ENCODE results near the gene CNTFR.

The CNTFR gene

DNA sequence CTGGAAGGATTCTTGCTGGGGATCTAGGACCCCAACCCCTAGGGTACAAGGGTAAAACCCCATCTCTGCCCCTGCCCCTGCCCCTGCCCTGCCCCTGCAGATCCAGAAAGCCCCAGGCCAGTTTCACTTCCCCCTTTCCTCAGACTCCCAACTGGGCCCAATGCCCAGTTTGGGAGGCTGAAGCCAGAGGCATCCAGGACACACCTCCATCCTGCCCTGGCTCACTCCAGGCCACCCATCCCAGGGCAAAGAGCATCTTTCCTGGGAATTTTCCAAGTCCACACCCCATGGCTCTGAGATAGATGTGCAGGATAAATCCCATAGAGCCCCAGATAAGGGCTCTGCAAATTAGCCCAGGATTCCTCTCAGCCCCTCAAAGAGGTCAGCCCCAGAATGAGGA, 17.4 kb downstream of the CNTFR start:
- DNase-seq (ENCODE audit: low read depth): no peak

DNA sequence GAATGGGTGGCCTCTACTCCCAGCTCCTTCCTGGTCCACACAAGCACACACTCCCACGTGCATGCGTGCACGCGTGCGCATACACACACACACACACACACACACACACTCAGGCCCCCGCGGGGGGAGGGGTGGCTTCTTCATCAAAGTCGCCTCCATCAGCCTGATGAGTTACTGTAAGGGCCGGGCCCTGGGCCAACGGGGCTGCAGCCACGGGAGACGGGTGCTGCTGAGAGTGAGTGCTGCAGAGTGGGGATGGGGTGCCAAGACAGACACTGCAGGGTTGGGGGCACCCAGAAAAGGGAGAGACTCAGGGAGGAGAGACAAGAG, 18.1 kb downstream of the CNTFR start:
- DNase-seq (ENCODE audit: low read depth): no peak

DNA sequence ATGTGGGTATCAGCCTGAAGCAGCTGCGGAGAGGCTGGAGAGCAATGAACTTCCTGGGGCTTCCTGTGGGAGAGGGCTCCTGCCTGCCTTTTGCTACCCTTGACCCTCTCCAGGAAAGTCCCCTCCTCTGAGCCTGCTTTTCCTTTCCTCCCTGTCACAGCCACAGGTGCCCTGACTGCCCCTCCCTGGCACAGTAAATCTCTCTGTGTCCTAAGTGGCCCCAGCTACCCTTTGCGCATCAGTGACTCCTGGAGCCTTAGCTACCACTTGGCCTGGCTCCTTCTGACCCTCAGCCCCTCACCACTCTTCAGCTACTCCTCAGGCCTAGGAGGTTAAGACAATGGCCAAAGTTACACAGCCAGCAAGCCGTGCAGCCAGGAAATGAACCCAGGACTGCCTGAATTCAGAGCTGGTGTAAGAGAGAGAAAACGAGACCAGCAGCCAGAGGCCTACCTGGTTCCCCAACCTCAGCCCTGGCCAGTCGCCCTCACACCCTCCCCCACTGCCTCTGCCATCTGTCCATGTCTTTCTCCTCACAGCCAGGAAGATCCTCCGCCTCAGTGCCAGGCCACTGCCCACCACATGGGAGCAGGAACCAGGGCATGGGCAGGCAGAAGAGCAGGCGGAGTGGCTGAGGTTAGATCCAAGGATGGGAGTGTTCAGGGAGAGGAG, 18.6 kb downstream of the CNTFR start:
- no peak for DNase-seq (ENCODE audit: low read depth)

DNA sequence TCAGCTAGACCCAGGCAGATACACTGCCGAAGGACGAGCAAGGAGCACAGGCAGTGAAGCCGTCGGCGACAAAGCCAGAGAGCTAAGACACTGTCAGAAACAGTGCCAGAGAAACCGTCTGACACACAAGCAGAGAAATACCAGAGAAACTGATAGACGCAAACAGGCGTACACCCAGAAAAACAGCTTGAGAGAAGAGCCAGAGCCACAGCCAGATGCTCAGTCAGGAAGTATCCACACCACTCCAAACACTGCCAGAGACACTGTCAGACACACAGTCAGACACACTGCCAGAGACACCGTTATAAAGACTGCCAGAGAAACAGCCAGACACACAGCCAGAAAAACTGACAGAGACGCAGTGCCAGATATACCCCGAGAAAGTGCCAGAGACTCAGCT, 19.1 kb downstream of the CNTFR start:
- DNase-seq (ENCODE audit: low read depth): no peak

DNA sequence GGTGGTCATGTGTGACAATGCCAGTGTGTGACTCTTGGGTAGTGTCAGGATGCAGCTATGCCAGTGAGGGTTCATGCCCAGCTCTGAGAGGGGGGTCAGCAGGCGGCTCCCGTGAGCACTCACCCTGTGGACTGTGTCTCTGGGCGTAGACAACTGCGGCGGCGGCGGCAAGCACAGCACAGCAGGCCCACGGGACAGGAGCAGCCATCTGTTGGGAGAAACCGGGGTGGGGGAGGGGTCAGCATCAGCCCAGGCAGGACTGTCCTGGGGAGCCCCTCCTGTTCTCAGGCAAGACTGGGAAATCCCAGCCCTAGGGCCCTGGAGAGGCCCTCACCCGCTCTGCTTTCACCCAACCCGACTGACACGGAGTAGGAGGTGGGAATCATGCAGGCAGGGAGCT, 20.8 kb downstream of the CNTFR start:
- no peak for DNase-seq (ENCODE audit: low read depth)

DNA sequence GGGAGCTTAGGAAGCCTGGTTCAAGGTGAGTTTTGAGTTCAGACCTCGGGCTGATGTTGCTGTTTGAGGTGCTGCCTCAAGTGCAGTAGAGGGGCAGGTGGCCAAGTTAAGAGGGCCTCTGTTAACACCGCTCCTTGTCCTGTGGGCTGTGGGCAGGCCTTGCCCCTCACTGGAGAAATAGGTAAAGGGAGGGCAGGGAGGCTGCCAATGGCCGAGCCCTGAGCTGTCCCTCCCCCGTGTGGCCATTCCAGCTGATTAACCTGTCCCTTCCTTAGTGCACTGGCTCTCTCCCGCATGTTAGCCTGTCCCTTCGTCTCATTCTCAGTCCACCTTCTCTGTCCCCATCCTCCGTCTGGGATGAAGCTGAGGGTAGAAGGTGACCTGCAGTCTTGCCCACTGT, 21.4 kb downstream of the CNTFR start:
- DNase-seq (ENCODE audit: low read depth): no peak

DNA sequence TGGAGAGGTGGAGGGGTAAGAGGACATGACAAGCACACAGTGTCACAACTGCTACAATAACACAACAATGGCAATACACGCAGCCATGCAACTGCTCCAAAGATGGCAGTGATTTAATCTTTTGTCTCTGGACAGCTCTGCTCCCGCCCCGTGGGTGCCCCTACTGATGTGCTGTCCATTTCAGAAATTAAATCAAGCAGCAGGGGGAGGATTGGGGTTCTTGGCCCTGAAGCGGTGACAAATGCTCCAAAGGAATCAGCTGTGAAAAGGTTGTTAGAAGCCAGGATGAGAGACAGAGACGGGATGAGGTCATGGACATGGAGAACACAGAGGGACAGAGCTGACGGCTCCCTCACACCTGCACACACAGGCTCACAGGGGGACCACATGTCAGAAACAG, 22.6 kb downstream of the CNTFR start:
- DNase-seq (ENCODE audit: low read depth): no peak

DNA sequence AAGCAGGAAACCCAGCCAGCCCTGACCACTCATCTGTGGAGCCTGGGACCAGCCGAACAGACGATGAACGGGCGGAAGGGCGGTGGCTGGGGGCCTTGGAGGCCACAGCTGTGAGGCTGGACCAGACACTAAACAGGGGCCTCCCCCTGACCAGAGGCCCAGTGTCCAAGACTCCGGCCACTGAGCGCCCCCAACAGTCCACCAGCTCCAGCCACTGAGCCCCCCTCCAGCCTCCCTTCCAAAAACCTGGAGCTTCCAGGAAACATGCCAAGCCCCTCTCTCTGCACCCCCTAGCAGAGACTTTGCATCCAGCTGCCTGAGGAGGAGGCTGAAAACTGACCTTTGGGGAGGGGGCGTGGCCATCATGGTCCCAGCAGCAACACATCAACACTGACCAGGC, 23.2 kb downstream of the CNTFR start:
- no peak for DNase-seq (ENCODE audit: low read depth)

DNA sequence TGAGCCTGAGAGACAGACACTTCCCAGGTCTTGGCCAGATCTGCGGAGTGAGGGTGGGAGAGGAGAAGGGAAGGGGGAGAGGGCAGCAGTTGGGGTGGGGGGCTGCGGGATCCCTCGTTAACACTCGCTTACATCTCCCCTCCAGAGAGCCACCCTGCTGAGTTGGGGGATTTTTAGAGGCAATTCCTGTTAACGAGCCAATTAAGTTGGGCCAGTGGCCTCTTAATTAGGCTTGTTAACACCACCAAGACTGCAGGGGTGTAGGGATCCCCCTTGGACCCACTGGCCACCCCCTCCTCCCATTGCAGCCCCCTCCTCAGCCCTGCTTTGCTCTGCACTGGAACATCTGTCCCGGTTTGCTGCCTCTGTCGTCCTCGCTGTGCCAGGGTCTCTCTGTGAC, 23.7 kb downstream of the CNTFR start:
- DNase-seq (ENCODE audit: low read depth): no peak

DNA sequence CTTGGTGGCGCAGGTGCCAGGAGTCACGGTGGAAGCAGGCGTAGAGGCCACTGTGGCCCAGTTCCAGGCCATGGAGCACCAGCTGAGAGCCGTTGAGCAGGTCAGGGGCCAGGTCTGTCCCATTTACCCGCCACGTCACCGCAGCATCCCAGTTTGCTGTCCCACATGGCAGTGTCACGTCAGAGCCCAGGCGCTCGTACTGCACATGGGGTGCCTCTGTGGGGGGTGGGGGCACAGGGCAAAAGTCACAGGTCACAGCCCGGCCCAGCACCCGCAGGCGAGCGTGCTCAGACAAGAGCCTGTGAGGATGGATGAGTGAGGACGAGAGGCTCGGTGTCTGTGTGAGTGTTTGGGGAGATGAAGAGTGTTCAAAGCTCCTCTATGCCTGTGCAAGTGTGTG, 24.9 kb downstream of the CNTFR start:
- no peak for DNase-seq (ENCODE audit: low read depth)

DNA sequence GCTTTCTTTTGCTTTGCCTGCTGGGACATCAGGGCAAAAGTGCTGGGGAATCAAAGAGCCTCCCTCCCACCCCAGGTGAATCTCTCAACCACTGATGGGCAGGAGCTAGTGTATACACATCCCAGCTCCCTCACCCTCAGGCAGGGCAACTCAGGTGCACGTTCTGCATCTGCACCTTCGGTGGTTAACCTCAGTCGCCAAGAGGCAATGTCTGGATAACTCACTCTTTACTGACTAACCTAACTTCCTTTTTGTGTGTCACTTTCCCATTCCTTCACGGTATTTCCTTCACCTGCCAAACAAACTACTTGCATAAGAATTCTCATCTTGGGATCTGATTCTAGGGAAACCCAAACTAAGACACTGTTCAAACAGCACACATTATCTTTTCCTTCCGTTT, 26.3 kb downstream of the CNTFR start:
- no peak for DNase-seq (ENCODE audit: low read depth)

DNA sequence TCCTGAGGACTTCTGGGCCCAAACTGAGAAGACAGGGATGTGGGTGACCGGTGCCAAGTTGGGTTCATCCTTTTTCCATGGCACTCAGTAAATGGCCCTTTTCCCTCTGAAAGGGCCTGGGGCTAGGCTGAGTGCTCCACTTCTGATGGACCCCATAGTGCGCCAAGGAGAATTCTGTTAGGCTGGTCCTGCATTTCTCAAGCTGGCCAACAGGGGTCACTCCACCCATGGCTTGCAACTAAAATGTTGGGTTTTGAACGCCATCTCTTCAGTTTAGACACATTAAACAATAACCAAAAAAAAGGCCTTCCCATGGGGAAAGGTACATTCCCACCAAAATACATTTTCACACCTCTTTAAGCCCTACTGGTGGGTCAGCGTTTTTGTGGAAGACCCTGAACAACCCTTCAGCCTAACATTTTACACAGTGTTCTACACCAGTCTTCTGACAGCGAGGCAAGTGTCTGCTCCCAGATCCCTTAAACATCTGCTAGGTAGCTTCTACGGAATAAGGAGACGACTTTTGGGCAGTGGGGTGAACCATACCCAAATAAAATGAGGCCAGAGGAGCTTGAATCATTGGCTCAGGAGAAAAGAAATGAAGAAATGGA, 27.3 kb downstream of the CNTFR start:
- peak; percentile 15 for DNase-seq (ENCODE audit: low read depth)

DNA sequence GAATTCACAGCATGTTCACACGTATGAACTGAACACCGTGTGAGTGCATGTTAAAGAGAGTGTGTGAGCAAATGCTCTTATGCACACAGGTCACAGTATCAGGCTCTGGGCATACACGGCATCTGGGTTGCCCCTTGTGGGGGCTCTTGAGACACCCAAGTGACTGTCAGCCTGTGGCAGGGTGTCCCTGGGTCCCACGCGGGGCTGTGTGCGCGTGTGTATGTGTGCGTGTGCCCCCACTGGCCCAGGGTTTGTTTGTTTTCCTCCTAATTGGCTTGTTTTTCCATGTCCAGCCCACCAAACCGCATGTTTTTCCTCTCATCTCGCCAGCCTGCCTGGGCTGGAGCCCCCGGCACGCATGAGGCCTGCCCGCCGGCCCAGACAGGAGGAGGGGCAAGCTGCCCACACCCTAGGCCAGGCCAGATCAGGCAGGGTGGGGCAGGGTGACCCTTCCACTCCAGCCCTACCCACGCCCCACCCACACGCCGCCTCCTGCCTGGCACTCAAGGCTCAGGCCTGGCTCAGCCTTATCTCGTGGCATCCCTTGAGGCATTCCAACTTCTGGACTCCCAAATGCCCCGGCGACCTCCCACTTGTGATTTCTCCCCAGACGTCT, 28.8 kb downstream of the CNTFR start:
- no peak for DNase-seq (ENCODE audit: low read depth)

DNA sequence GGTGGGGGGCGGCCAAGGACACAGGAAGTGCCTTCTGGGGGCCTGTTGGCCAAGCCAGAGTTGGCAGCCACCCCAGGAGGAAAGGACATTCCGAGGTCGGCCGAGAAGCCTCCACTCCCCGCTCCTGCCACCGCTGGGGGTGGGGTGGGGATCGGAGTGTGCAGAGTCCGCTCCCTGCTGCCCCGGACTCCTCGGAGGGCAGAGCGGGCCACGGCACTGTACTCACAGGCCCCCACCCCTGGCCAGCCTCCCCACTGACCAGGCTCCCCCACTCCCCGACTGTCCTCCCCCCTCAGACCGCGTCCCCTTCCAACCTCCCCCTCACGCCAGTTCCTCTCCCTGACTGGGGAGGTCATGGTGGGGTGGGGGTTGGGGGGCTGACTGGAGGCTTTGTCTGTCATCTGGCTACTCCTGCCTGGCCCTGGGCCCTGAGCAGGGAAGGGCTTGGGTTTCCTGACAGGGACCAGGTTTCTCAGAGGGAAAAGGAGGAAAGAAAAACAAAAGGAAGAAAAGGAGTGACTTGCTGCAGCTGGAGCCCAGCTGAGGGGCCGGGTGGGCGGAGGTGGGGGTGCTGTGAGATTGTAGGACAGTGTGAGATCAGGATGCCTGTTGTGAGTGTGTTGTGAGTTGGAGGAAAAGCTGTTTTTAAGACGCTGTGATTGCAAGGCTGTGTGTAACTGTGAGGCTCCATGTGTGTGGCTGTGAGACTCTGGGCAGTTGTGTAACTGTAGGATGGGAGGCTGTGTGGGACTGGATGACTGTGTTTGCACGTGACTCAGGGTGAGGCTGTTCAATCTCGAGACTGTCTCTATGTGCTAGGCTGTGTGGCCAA, 29.7 kb downstream of the CNTFR start:
- no peak for DNase-seq (ENCODE audit: low read depth)

DNA sequence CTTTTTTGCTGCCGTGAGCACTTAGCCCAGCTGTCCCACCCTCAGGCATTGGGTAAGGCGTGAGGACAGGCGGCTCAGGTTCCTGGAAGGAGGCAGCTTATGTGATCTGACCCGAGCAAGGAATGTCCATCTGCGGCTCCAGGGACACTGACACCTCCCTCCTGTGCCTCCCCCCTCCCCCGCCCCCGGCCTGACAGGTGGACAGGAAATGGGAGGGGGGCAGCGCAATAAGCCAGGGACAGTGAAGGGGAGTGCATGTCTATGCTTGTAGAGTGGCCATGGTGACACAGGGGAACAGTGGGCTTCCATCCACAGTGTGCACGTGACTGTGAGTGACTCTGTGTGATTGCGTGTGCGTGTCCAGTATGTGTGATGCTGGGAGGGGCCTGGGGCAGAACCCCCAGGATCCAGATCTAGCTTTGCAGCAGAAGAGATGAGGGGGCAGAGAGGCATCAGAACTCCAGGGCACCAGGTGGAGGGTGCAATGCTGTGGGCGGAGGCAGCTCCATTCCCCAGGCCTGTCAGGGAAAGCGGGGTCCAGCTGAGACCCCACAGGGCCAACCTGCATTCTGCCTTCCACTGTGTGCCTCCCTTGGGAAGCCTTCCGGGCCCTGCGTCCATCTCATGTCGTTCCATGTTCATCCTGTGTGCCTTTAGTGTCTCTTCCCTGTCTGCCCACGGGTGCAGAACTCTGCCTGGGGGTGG, 30.5 kb downstream of the CNTFR start:
- no peak for DNase-seq (ENCODE audit: low read depth)

DNA sequence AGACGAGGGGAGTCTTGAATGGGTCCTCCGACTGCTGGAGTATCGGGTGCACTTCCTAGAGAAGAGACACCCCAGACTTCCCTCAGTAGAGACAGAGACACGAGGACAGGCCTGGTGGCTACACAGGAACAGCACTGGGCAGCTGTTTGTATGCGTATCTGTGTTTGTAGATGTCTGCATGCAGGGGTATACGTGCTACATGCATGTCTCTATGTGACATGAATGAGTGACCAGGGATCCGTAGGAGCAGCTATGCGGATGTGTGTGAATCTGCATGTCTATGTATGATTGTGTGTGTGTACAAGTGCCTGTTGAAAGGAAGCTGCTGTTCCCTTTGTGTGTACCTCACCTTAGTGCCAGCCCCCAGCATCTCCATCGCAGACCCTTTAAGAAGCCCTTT, 31.2 kb downstream of the CNTFR start:
- DNase-seq (ENCODE audit: low read depth): no peak

DNA sequence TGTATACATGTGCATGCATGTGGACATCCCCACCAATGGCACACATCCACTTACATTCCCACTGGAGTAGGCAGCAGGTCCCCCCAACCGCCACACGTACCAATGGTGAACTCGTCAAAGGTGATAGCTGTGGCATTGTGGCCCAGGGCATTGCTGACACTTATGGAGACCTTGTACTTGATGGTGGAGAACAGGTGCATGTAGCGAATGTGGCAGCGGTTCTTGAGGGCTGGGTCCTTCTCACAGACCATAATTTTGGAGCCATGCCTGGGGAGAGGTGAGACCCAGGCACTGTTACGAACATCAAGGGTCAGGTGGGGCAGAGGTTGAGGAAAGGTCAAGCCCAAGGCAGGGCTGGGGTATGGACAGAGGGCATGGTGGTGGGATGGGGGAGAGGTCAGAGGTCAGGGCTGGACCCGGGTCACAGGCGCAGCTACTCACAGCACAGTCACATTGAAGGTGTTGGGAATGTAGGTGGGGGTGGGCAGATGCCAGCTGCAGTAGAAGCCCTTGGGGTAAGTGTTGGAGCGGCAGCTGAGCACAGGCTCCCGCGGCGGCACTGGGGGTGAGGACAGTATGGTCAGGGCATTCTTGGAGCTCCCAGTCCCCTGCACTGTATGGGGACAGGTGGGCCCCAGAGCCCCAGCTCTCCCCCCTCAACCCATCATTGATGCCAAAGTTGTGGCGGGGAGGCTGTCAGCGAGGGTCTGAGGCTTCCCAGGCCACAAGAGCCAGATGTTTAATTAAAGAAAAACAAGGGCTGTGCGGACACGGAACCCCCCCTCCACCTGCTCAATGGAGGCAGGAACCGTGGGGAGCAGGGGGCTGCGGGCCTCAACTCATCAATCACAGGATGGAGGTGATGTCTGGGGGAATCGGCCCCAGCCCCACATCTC, 31.9 kb downstream of the CNTFR start:
- no peak for DNase-seq (ENCODE audit: low read depth)

DNA sequence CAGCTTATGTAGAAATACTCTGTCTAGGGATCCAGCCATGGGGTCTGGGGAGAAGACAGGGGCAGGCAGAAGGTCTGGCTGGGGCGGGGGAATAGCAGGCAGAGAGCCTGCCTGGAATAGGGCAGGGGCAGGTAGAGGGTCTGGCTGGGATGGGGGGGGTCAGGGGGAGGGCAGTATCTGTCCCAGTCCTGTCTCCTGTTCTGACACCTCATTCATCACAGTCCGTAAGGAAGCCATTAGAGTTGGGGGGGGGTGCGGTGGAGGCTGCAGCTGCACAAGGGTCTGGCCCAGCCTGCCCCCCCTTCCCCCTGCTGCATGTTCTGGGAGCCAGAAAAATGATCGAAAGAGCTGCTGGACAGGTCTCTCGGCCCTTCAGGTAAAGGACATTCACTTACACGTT, 32.6 kb downstream of the CNTFR start:
- DNase-seq (ENCODE audit: low read depth): no peak

DNA sequence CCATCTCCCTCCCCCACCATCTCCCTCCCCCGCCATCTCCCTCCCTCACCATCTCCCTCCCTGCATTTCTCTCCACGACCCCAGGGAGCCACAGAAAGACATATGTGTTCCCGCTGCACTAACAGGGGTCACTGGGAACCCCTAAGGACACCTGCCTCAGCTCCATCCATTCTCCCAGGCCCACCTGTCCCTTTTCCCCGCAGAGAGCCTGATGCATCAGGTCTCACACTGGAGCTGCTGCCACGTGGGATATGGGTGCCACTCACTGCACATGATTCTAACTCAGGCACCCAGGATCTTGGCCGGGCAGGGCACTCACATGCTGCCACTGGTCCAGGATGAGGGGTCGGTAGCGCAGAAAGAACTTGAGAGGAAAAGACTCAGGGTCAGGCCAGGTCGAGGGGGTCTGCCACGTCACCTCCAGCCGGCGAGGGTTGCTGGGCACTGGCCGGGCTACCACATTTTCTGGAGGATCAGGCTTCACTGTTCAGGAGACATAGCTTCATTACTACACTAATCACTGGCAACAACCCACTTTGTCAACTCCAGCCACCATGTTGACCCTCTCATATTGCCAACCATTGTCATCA, 33.5 kb downstream of the CNTFR start:
- DNase-seq (ENCODE audit: low read depth): no peak

DNA sequence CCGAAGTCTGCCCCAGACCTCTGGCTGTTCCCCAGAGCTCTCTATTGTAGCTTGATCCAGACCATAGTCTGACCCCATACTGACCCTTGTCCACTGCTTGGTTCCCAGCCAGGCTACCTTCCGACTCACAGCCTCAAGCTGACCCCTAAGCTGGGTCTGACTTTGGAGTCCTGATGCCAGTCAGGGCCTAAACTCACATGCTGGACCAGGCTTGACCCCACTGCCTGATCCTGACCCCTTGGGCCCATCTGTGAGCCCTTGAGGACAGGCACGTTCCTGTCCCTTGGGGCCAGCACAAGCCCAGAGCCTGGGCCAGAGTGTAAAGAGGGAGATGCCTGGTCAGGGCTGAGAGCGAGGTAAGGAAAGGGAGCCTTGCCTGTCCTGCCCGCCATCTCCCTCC, 34.0 kb downstream of the CNTFR start:
- no peak for DNase-seq (ENCODE audit: low read depth)

DNA sequence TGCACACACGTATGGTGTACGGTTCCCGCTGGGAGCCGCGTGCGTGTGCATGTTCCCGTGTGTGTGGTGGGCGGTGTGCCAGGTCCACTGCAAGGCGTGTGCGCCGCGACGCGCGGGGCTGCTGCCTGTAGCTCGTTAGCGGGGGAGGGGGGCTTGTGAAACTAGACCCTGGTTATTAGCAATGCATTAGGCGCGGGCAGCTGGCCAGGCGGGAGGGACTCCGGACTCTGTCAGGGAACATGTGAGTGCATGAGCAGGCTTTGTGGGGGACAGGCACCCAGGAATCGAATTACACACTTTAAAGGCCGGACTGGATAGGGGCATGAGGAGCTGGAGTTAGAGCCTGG, 34.5 kb downstream of the CNTFR start:
- DNase-seq (ENCODE audit: low read depth): no peak

All from CMK (cell line).